Activated CD8-positive, alpha-beta T cell treated with anti-CD3 and anti-CD28 coated beads for 36 hours (primary cell): ENCODE results near the gene AGPAT1. TPM values are rescaled to one million over a fixed set of nuclear protein-coding genes. Genes with fewer than 3 reads are reported as not detected.

Experiments used
- ATAC-seq: fragments of 200-7000 bp; cut with Tn5 transposase; one replicate; pipeline ENCODE4 v1.10.0; 2021; ENCODE audit warnings: mild to moderate bottlenecking, moderate library complexity
- CTCF ChIA-PET: fragments of 350-600 bp; sonication (Branson Sonifier 250); formaldehyde crosslinking; loops from one replicate; lab custom pipeline; 2021; ENCODE audit warnings: antibody characterized with exemption; lab: Charles Lee
- POLR2A ChIA-PET: fragments of 350-600 bp; sonication (Branson Sonifier 250); formaldehyde crosslinking; loops from one replicate; lab custom pipeline; 2021; ENCODE audit warnings: antibody characterized with exemption; lab: Charles Lee
- DNase-seq: peaks from one replicate; pipeline ENCODE4 v3.0.0-alpha.2; 2020
- H3K27ac Mint-ChIP-seq: one replicate; pipeline ENCODE4 v1.8.0; 2021; ENCODE audit warnings: mild to moderate bottlenecking, mixed read lengths
- H3K27me3 Mint-ChIP-seq: one replicate; pipeline ENCODE4 v1.8.0; 2021; ENCODE audit warnings: mixed read lengths
- H3K36me3 Mint-ChIP-seq: one replicate; pipeline ENCODE4 v1.8.0; 2021; ENCODE audit warnings: low read depth, mixed read lengths
- H3K4me1 Mint-ChIP-seq: one replicate; pipeline ENCODE4 v1.8.0; 2021; ENCODE audit warnings: low read depth, mixed read lengths
- H3K4me3 Mint-ChIP-seq: one replicate; pipeline ENCODE4 v1.8.0; 2021; ENCODE audit warnings: mild to moderate bottlenecking, moderate library complexity, mixed read lengths
- H3K9me3 Mint-ChIP-seq: one replicate; pipeline ENCODE4 v1.8.0; 2021; ENCODE audit warnings: mixed read lengths
- CTCF ChIP-seq: fragments of 200-600 bp; IDR thresholded peaks from one replicate; pipeline ENCODE4 v1.8.0; 2022; ENCODE audit warnings: antibody characterized with exemption, mild to moderate bottlenecking
- intact Hi-C: fragments of 100-400 bp; cut with micrococcal nuclease; formaldehyde crosslinking; loops from one replicate; pipeline ENCODE4 v1.10.0; 2022
- total RNA-seq, 2 experiments: library from RNA; stranded (reverse); gene quantifications; one replicate each; pipeline ENCODE4 v1.2.3, GENCODE V29; 2021

The AGPAT1 gene
- total RNA-seq, 2 experiments from 2014 or later, result 24.6 to 28.7 TPM

DNA sequence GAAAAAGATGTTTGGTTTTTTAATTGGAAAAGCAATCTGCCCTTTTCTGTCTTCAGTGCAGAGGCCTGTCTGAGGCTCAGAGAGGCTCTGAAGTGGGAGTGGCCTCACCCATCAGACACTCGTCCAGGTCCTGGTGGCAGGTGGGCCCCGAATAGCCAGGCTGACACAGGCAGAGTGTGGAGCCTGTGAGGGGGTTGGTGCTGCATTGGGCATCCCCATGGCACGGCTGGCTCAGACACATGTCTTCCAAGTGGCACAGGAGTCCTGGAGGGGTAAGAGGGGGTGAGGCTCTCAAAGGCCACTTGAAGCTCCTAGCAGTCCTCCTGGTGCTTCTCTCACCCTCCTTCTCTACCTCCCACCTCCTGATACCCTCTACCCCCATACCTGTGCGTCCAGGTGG, 44.1 kb upstream of the AGPAT1 start:
- DNase-seq (no peak), ATAC-seq (no peak)
- no peak overlapping the region for H3K27ac Mint-ChIP-seq
- no peaks in the 10 kb centered on the region for H3K36me3 Mint-ChIP-seq
- no peaks in the 10 kb centered on the region for H3K27me3 Mint-ChIP-seq
- TF ChIP-seq CTCF, result no peak
- ChIA-PET CTCF (no interaction called here), POLR2A (no interaction called here)
- H3K4me1 Mint-ChIP-seq, result peaks cover 9% of the 10 kb centered on the region
- intact Hi-C loops, result no loop called here
- no peaks in the 10 kb centered on the region for H3K9me3 Mint-ChIP-seq
- H3K4me3 Mint-ChIP-seq, result no peak overlapping the region

DNA sequence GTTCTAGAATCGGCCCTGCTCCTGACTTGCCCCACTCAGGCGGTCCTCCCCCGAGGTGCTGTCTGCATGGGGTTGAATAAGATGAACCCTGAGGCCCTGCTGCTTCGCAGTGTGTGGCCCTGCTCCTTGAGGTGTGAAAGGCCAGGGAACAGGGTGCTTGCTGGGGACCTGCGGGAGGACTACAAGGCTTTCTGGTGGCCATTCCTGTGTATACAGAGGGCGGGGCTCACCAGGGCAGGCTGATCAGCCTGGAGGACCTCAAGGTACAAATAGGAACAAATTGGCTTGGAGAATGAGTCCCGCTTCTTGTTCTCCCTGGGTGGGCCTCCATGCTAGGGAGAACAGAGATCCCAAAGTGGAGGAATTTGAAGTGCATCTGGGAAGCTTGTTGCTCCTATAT, 42.3 kb upstream of the AGPAT1 start:
- no peaks in the 10 kb centered on the region for H3K36me3 Mint-ChIP-seq
- H3K4me1 Mint-ChIP-seq, result peaks cover 9% of the 10 kb centered on the region
- no peaks in the 10 kb centered on the region for H3K27me3 Mint-ChIP-seq
- DNase-seq (no peak), ATAC-seq (no peak)
- CTCF ChIA-PET, result no interaction called here
- H3K4me3 Mint-ChIP-seq, result no peak overlapping the region
- no peaks in the 10 kb centered on the region for H3K9me3 Mint-ChIP-seq
- TF ChIP-seq CTCF, result no peak
- POLR2A ChIA-PET, result no interaction called here
- intact Hi-C loops, result no loop called here
- no peak overlapping the region for H3K27ac Mint-ChIP-seq

GRCh38 chr6:32216998-32217397, 41.1 kb upstream of the AGPAT1 start:
- ChIA-PET CTCF (no interaction called here), POLR2A (no interaction called here)
- Mint-ChIP-seq H3K27me3 (no peaks in the 10 kb centered on the region), H3K4me3 (no peak overlapping the region), H3K27ac (no peak overlapping the region), H3K4me1 (no peaks in the 10 kb centered on the region), H3K36me3 (no peaks in the 10 kb centered on the region), H3K9me3 (no peaks in the 10 kb centered on the region)
- ATAC-seq, result no peak
- intact Hi-C loops, result no loop called here
- DNase-seq, result no peak
- TF ChIP-seq CTCF, result no peak

DNA sequence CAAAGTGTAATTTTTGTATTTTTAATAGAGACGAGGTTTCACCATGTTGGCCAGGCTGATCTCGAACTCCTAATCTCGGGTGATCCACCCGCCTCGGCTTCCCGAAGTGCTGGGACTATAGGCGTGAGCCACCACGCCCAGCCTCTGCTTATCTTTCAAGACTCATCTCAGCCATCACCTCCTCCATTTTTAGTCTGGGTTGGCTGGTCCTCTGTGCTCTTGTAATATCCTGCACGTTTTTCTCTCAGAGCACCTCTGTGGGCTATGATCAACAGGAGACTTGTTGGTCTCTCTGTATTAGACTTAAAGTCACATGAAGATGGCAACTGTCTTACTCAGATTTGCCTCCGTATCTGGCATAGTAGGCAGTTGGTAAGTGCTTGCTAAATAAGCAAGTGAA, 40.4 kb upstream of the AGPAT1 start:
- Mint-ChIP-seq H3K36me3 (no peaks in the 10 kb centered on the region), H3K4me3 (no peak overlapping the region), H3K4me1 (no peaks in the 10 kb centered on the region), H3K27ac (no peak overlapping the region), H3K9me3 (no peaks in the 10 kb centered on the region), H3K27me3 (no peaks in the 10 kb centered on the region)
- ATAC-seq, result no peak
- CTCF ChIA-PET, result no interaction called here
- DNase-seq, result no peak
- POLR2A ChIA-PET, result no interaction called here
- intact Hi-C loops, result no loop called here
- TF ChIP-seq CTCF, result no peak

GRCh38 chr6:32215617-32216016, 39.7 kb upstream of the AGPAT1 start:
- intact Hi-C loops, result no loop called here
- Mint-ChIP-seq H3K27ac (no peak overlapping the region), H3K4me1 (no peaks in the 10 kb centered on the region), H3K9me3 (no peaks in the 10 kb centered on the region), H3K27me3 (no peaks in the 10 kb centered on the region), H3K36me3 (no peaks in the 10 kb centered on the region), H3K4me3 (no peak overlapping the region)
- ATAC-seq, result no peak
- TF ChIP-seq CTCF, result no peak
- ChIA-PET CTCF (no interaction called here), POLR2A (interaction anchor here (0.6 kb wide), 1 partner anchor 70 kb away, joined by 3 read pairs; no protein-coding TSS in a partner anchor)
- DNase-seq, result no peak
